Measurements from ENCODE around the gene SORCS2.

The SORCS2 gene

DNA sequence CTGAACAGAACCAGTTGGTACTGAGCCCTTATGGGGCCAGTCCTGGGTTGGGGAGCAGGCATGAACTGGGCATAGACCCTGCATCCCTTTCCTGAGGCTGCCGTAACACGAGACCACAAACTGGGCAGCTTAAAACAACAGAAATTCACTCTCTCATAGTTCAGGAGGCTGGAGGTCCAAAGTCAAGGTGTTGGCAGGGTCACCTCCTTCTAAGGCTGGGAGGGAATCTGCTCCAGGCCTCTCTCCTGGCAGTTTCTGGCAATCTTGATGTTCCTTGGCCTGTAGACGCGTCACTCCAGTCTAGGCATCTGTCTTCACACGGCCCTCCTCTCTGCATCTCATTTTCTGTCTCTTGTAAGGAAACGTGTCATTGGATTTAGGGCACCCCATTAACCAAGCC lies 19.8 kb upstream of the SORCS2 start:
- TF ChIP-seq, protein P1, sequence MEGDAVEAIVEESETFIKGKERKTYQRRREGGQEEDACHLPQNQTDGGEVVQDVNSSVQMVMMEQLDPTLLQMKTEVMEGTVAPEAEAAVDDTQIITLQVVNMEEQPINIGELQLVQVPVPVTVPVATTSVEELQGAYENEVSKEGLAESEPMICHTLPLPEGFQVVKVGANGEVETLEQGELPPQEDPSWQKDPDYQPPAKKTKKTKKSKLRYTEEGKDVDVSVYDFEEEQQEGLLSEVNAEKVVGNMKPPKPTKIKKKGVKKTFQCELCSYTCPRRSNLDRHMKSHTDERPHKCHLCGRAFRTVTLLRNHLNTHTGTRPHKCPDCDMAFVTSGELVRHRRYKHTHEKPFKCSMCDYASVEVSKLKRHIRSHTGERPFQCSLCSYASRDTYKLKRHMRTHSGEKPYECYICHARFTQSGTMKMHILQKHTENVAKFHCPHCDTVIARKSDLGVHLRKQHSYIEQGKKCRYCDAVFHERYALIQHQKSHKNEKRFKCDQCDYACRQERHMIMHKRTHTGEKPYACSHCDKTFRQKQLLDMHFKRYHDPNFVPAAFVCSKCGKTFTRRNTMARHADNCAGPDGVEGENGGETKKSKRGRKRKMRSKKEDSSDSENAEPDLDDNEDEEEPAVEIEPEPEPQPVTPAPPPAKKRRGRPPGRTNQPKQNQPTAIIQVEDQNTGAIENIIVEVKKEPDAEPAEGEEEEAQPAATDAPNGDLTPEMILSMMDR (IDR thresholded peaks at IDR 0.05; ENCODE audit: low read depth, low read length), result no peak
- H3K4me3 ChIP-seq (replicated peaks in 1 of 2; ENCODE audit: low read depth in 2 of 2, low read length in 2 of 2), result no peak overlapping the region
- DNase-seq (ENCODE audit: low read depth in 2 of 2), result no peak

DNA sequence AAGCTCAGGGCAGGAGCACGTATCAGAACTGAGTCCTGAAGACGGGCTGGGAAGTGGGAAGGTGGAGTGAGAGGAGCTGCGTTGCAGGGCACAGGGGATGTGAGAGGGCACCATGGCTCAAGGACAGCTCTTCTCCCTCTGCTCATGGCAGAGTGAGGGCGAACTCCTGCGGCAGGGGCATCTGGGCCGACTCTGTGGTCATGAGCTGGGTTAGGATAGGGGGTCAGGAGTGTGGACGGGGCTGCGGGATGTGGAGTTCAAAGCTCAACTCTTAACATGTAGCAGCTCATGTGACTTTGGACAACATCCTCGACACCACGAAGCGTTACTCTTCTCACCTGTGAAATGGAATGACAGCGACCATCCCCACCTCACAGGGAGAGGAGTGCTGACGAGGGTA lies 19.4 kb upstream of the SORCS2 start:
- H3K4me3 ChIP-seq (replicated peaks in 1 of 2; ENCODE audit: low read depth in 2 of 2, low read length in 2 of 2), result no peak overlapping the region
- no peak for DNase-seq (ENCODE audit: low read depth in 2 of 2)
- TF ChIP-seq, protein P1 (IDR thresholded peaks at IDR 0.05; ENCODE audit: low read depth, low read length), result no peak

DNA sequence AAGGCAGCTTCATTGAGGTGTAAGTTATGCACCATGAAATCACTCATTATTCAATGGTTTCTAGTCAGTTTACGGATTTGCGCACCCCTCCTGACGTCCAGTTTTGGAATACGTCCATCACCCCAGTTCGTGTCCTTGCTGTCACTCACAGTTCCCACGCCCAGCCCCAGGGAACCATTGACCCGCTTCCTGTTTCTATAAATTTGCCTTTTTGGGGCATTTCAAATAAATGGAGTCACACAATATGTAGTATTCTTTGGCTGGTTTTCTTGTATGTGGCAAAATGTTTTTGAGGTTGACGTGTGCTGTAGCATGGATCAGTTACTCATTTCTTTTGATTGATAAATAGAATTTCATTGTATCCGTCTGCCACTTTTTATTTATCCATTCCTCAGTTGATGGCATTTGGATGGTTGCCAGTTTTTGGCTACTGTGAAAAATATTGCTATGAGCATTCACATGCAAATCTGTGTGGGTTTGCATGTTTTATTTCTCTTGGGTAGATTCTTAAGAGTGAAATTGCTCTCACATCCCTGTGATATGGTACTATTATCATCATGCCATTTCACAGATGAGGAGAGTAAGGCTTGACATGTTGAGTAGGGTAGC lies 18.4 kb upstream of the SORCS2 start:
- DNase-seq (ENCODE audit: low read depth in 2 of 2), result no peak
- TF ChIP-seq, protein P1 (IDR thresholded peaks at IDR 0.05; ENCODE audit: low read depth, low read length), result no peak
- no peak overlapping the region for H3K4me3 ChIP-seq (replicated peaks in 1 of 2; ENCODE audit: low read depth in 2 of 2, low read length in 2 of 2)

DNA sequence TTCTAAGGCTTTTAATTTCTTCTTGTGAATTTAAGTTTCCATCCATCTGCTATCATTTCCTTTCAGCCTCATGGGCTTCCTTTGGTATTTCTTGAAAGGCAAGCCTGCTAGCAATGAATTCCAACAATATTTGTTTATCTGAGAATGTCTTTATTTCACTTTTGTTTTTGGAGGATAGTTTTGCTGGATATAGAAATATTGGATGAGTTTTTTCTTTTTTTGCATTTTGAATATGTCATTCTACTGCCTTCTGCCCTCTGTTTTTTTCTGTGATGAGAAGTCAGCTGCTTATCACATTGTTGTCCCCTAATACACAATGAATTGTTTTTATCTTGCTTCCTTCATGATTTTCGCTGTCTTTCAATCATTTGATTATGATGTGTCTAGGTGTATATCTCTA lies 13.2 kb upstream of the SORCS2 start:
- DNase-seq (ENCODE audit: low read depth in 2 of 2), result no peak
- TF ChIP-seq, protein P1 (IDR thresholded peaks at IDR 0.05; ENCODE audit: low read depth, low read length), result no peak
- H3K4me3 ChIP-seq (replicated peaks in 1 of 2; ENCODE audit: low read depth in 2 of 2, low read length in 2 of 2), result no peak overlapping the region

DNA sequence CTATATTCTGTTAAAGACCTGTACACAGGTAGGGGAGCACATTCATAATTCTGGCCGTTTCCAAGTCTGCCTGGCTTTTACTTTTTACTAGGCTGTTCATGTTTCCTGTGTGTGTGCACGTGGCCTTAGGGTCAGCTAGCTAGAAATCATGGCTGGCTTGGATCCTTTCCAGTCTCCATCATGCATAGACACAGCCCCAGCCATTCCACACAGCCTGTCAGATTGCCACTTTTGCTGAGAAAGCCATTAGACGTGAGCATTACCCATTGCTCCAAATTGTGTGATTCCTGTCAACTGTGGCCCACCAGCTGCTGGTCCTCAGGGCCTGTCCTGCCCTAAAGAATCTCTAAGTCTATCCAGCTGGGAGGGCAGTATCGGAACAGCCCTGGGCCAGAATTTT lies 11.4 kb upstream of the SORCS2 start:
- TF ChIP-seq, protein P1 (IDR thresholded peaks at IDR 0.05; ENCODE audit: low read depth, low read length), result no peak

DNA sequence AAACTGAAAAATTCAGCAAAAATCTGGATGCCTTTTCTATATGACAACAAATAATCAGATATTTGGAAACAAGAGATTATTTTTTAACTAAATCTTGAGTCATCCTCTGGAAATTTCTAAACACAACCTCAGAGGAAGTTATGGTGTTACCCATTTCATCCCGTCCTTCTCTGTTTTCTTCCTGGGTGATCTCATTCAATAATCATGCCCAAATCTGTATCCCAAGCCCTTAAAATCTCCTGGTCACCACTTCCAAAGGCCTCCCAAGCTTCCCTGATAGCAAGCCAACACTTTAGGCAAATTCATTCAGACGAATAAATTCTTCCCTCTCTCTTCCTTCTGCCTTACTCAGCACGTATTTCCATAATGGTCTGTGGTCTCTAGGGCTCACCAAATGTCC lies 9.7 kb upstream of the SORCS2 start:
- TF ChIP-seq, protein P1 (IDR thresholded peaks at IDR 0.05; ENCODE audit: low read depth, low read length), result no peak
- no peak for DNase-seq (ENCODE audit: low read depth in 2 of 2)
- H3K4me3 ChIP-seq (replicated peaks in 1 of 2; ENCODE audit: low read depth in 2 of 2, low read length in 2 of 2), result no peak overlapping the region

More for the DNA sequence above, 11.4 kb upstream of the SORCS2 start:
- no peak for DNase-seq (ENCODE audit: low read depth in 2 of 2)
- no peak overlapping the region for H3K4me3 ChIP-seq (replicated peaks in 1 of 2; ENCODE audit: low read depth in 2 of 2, low read length in 2 of 2)

DNA sequence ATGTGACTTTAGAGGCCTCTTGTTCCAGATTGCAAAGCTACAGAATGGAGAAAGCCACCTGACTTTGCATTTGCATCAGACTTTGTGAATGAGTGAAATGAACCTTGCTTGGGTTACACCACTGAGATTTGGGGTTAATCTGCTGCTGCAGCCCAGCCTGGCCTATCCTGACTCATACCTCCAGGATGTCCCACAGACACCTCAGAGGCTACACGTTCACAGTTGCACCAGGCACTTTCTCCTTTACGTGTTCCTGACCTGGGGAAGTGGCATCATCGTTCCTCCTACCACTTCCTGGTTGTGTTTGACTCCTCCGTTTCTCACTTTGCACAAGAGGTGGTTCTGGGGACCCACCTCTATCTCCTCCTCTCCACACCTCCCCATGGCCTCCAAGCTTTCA lies 9.2 kb upstream of the SORCS2 start:
- TF ChIP-seq, protein P1 (IDR thresholded peaks at IDR 0.05; ENCODE audit: low read depth, low read length), result no peak
- no peak overlapping the region for H3K4me3 ChIP-seq (replicated peaks in 1 of 2; ENCODE audit: low read depth in 2 of 2, low read length in 2 of 2)
- no peak for DNase-seq (ENCODE audit: low read depth in 2 of 2)
